MCF 10A (cell line): ENCODE data around the gene IL23R. TPM values are rescaled to one million over a fixed set of nuclear protein-coding genes. Genes with fewer than 3 reads are reported as not detected.

ENCODE experiments used
- BruUV-seq: library from RNA; stranded (reverse); fragments of 400-500 nt; replicated peaks from 2 replicates; lab custom pipeline; 2021; lab: Mats Ljungman, UMichigan
- CTCF ChIA-PET: fragments of 300-600 bp; sonication (Branson Sonifier 250); formaldehyde crosslinking; extraction: SDS; loops from one replicate; lab custom pipeline; 2021; ENCODE audit warnings: antibody characterized with exemption, inconsistent platforms; lab: Yijun Ruan, JAX
- POLR2A ChIA-PET: fragments of 300-600, 350-650 bp; sonication (Branson Sonifier 250); formaldehyde crosslinking; extraction: SDS; loops from one replicate; lab custom pipeline; 2020; ENCODE audit warnings: antibody characterized with exemption, inconsistent platforms; lab: Yijun Ruan, JAX
- DNase-seq: peaks from one replicate; pipeline ENCODE4 v3.0.0-alpha.2; 2018; ENCODE audit not compliant: unreplicated experiment
- H3K27ac Mint-ChIP-seq: one replicate; pipeline ENCODE4 v1.8.0; 2022; ENCODE audit warnings: mild to moderate bottlenecking, low read depth, mixed read lengths; ENCODE audit not compliant: unreplicated experiment
- H3K27me3 Mint-ChIP-seq: one replicate; pipeline ENCODE4 v1.8.0; 2022; ENCODE audit warnings: mixed read lengths; ENCODE audit not compliant: insufficient read depth, unreplicated experiment
- H3K36me3 Mint-ChIP-seq: one replicate; pipeline ENCODE4 v1.8.0; 2022; ENCODE audit warnings: mild to moderate bottlenecking, moderate library complexity, mixed read lengths; ENCODE audit not compliant: insufficient read depth, unreplicated experiment
- H3K4me1 Mint-ChIP-seq: one replicate; pipeline ENCODE4 v1.8.0; 2022; ENCODE audit warnings: mixed read lengths; ENCODE audit not compliant: insufficient read depth, unreplicated experiment
- H3K4me3 Mint-ChIP-seq: one replicate; pipeline ENCODE4 v1.8.0; 2022; ENCODE audit warnings: mild to moderate bottlenecking, moderate library complexity, mixed read lengths; ENCODE audit not compliant: unreplicated experiment
- H3K9me3 Mint-ChIP-seq: one replicate; pipeline ENCODE4 v1.8.0; 2022; ENCODE audit warnings: mixed read lengths; ENCODE audit not compliant: unreplicated experiment
- CTCF ChIP-seq: fragments of 200-600 bp; IDR thresholded peaks from one replicate; pipeline ENCODE4 v1.8.0; 2022; ENCODE audit warnings: antibody characterized with exemption, mild to moderate bottlenecking; ENCODE audit not compliant: unreplicated experiment
- intact Hi-C: fragments of 100-400 bp; cut with micrococcal nuclease; formaldehyde crosslinking; loops from 2 replicates; pipeline ENCODE4 v1.14.1; 2022
- total RNA-seq: library from RNA; stranded (reverse); gene quantifications from 2 replicates; pipeline ENCODE4 v1.2.3, GENCODE V29; 2022

IL23R gene
- total RNA-seq, 1 experiment from 2014 or later = not detected

DNA sequence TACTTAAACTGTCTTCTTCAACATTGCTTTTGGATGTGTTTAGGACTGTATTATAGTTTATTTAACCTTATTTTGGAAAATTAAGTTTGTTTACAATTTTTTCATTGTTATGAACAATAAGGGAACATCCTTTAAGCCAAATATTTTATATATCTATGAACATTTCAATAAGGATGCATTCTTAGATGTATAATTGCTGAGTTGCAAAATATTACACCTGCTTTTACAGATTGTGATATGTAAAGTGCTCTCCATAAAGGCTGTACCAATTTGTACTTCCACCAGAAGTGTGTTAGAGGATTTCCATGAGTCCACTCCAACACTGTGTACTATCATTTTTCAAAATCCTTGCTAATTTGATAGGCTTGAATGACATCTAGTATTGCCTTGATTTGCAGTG, 7.7 kb downstream of the IL23R start:
- no peak for TF ChIP-seq CTCF
- ChIA-PET CTCF (no interaction called here), POLR2A (no interaction called here)
- H3K27ac Mint-ChIP-seq = no peak overlapping the region
- no peaks in the 10 kb centered on the region for H3K27me3 Mint-ChIP-seq
- no TSS peak for BruUV-seq
- H3K36me3 Mint-ChIP-seq = no peaks in the 10 kb centered on the region
- no peaks in the 10 kb centered on the region for H3K4me1 Mint-ChIP-seq
- no peaks in the 10 kb centered on the region for H3K9me3 Mint-ChIP-seq
- DNase-seq = no peak
- intact Hi-C loops = no loop called here
- no peak overlapping the region for H3K4me3 Mint-ChIP-seq

DNA sequence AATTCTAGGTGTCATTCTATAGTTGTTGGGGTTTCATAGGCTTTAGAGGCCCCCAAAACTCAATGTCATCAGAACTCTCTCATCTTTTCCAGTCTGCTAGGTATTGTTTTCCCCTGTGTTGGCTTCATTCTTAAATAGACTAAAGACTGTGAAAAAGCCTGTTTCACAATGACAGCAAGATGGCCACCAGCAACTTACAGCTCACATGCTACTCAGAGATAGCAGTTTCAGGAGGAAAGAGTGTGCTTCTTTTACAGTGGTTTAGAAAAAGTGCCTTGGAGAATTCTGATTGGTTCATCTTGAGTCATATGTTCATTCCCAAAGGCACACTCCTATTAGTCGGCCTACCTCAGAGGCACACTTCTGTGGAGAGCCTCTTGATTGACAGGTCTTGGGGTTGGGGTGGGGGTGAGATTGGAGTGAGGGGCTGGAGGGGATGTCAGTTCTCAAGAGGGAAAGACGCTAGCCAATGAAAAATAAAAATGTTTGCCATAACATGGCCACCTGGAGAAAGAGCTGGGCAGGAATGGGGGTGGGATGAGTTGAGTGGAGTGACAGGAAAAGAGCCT, 8.5 kb downstream of the IL23R start:
- Mint-ChIP-seq H3K27ac (no peak overlapping the region), H3K9me3 (no peaks in the 10 kb centered on the region), H3K36me3 (no peaks in the 10 kb centered on the region), H3K4me1 (no peaks in the 10 kb centered on the region), H3K27me3 (no peaks in the 10 kb centered on the region), H3K4me3 (no peak overlapping the region)
- intact Hi-C loops = no loop called here
- ChIA-PET POLR2A (interaction anchor here (0.6 kb wide), 1 partner anchor 9 kb away, joined by 3 read pairs; the partner anchor contains the start of gene IL23R), CTCF (interaction anchor here (1.2 kb wide), 1 partner anchor 39 kb away, joined by 3 read pairs; no protein-coding TSS in a partner anchor)
- no peak for TF ChIP-seq CTCF
- no TSS peak for BruUV-seq
- no peak for DNase-seq

GRCh38 chr1:67175530-67176087, 9.4 kb downstream of the IL23R start:
- Mint-ChIP-seq H3K27ac (no peak overlapping the region), H3K27me3 (no peaks in the 10 kb centered on the region), H3K36me3 (no peaks in the 10 kb centered on the region), H3K4me3 (no peak overlapping the region), H3K4me1 (no peaks in the 10 kb centered on the region), H3K9me3 (no peaks in the 10 kb centered on the region)
- intact Hi-C loops = no loop called here
- ChIA-PET CTCF (interaction anchor here (0.7 to 1.3 kb wide), 4 partner anchors 28 to 364 kb away, joined by 3 to 9 read pairs (median 3); no protein-coding TSS in a partner anchor), POLR2A (no interaction called here)
- no TSS peak for BruUV-seq
- no peak for DNase-seq
- TF ChIP-seq CTCF = no peak

GRCh38 chr1:67184838-67185421, 18.7 kb downstream of the IL23R start:
- Mint-ChIP-seq H3K4me3 (no peak overlapping the region), H3K4me1 (no peaks in the 10 kb centered on the region), H3K9me3 (no peaks in the 10 kb centered on the region), H3K36me3 (no peaks in the 10 kb centered on the region), H3K27me3 (peaks cover 11% of the 10 kb centered on the region), H3K27ac (no peak overlapping the region)
- POLR2A ChIA-PET = interaction anchor here (0.6 kb wide), 1 partner anchor 645 kb away, joined by 3 read pairs; no protein-coding TSS in a partner anchor
- CTCF ChIA-PET = interaction anchor here (0.6 to 1.2 kb wide), 7 partner anchors 9 to 44 kb away, joined by 3 to 5 read pairs (median 3); no protein-coding TSS in a partner anchor
- intact Hi-C loops = no loop called here
- no TSS peak for BruUV-seq
- TF ChIP-seq CTCF = no peak
- no peak for DNase-seq
